Measurements from ENCODE around the gene SEPTIN1. TPM values are rescaled to one million over a fixed set of nuclear protein-coding genes. Genes with fewer than 3 reads are reported as not detected.

The SEPTIN1 gene
- total and polyA plus RNA-seq, 2 donors (not counting 3 experiments of a cell fraction or from before 2014, with no cell fraction given) = 0.07 to 0.75 TPM

- dilution Hi-C loops (cut with MboI; ENCODE audit: extremely low pct_ligation_motif_present, low sequenced_read_pairs) = no loop called here
- no TSS peak for BruUV-seq (replicated peaks)
- H3K9me3 ChIP-seq (replicated peaks; ENCODE audit: control insufficient read depth, insufficient read depth, low read length) = no peaks in the 10 kb centered on the region
- no peaks in the 10 kb centered on the region for H3K9me1 ChIP-seq (replicated peaks; ENCODE audit: control insufficient read depth, extremely low read depth, insufficient read depth, low read length)
- ChIA-PET CTCF (interaction anchor here (1.8 kb wide), 1 partner anchor 48 kb away, joined by 5 read pairs; no protein-coding TSS in a partner anchor), POLR2A (no interaction called here)
- no peak overlapping the region for H2AFZ ChIP-seq (ENCODE audit: low read depth, low read length)
- intact Hi-C loops (cut with micrococcal nuclease) = no loop called here
- DNase-seq (ENCODE audit: low read depth, low spot score) (no peak), FAIRE-seq (no peak)
- no peak overlapping the region for H3K4me3 ChIP-seq (replicated peaks in 1 of 3; ENCODE audit: insufficient read depth in 1 of 3, low read depth in 1 of 3, low read length in 3 of 3)
- peaks cover 43% of the 10 kb centered on the region for H3K79me2 ChIP-seq (ENCODE audit: control insufficient read depth, insufficient read depth, low read length)
- H4K20me1 ChIP-seq (replicated peaks; ENCODE audit: control insufficient read depth, extremely low read depth, insufficient read depth, low read length) = no peaks in the 10 kb centered on the region
- peaks cover 2 to 34% of the 10 kb centered on the region in 2 experiments for H3K36me3 ChIP-seq (ENCODE audit: control insufficient read depth in 2 of 2, extremely low read depth in 1 of 2, insufficient read depth in 2 of 2, low read length in 2 of 2)
- TF ChIP-seq FOS (IDR thresholded peaks at IDR 0.05; ENCODE audit: borderline replicate concordance, insufficient read depth, low read length) = no peak
- TF ChIP-seq EZH2 (IDR thresholded peaks at IDR 0.05; ENCODE audit: borderline replicate concordance, low read depth, low read length, severe bottlenecking) = no peak
- no peak for TF ChIP-seq JUN (IDR thresholded peaks at IDR 0.05; ENCODE audit: borderline replicate concordance, insufficient read depth, insufficient read length, low read depth)
- no peak for TF ChIP-seq GATA2 (IDR thresholded peaks at IDR 0.05; ENCODE audit: insufficient read depth, insufficient read length, low read depth, low read length)
- TF ChIP-seq POLR2A (IDR thresholded peaks at IDR 0.05; ENCODE audit: low read depth, low read length) = no peak
- TF ChIP-seq CTCF (IDR thresholded peaks at IDR 0.05; ENCODE audit: extremely low read depth in 1 of 2, insufficient read depth in 1 of 2, low read depth in 1 of 2, low read length in 2 of 2) = no peak
- TF ChIP-seq MYC (IDR thresholded peaks at IDR 0.05; ENCODE audit: low read depth, low read length) = no peak
- TF ChIP-seq MAX (IDR thresholded peaks at IDR 0.05; ENCODE audit: insufficient read depth, insufficient read length) = no peak
- TF ChIP-seq POLR2AphosphoS5 (IDR thresholded peaks at IDR 0.05; ENCODE audit: insufficient read depth, low read depth, low read length) = no peak
- no peak overlapping the region for H3K27ac ChIP-seq (ENCODE audit: insufficient read depth, low read depth, low read length)
- no peak overlapping the region for H3K4me2 ChIP-seq (ENCODE audit: insufficient read depth, low read length)
- no peak overlapping the region for H3K9ac ChIP-seq (replicated peaks; ENCODE audit: extremely low read depth, insufficient read depth, low read length)
- no peaks in the 10 kb centered on the region for H3K4me1 ChIP-seq (ENCODE audit: control insufficient read depth, extremely low read depth, insufficient read depth, low read length)
- no peaks in the 10 kb centered on the region for H3K27me3 ChIP-seq (ENCODE audit: control insufficient read depth in 2 of 2, insufficient read depth in 2 of 2, low read length in 2 of 2)
Measured at GRCh38 chr16:30361180-30361579, 21.2 kb downstream of the SEPTIN1 start.

All from endothelial cell of umbilical vein (primary cell).